Left cardiac atrium (tissue), 4 donors: ENCODE results near the gene LEFTY2. TPM values are rescaled to one million over a fixed set of nuclear protein-coding genes. Genes with fewer than 3 reads are reported as not detected.
A peak's percentile ranks its signal among the peaks of the same experiment; 100 is the strongest.

Experiments used
- ATAC-seq, 2 donors: fragments of 200-7000 bp; cut with Tn5 transposase; one replicate each; pipeline ENCODE4 v1.9.1; 2020; ENCODE audit warnings: mild to moderate bottlenecking in 2 of 2, moderate library complexity in 2 of 2
- DNase-seq: peaks from one replicate; pipeline ENCODE4 v3.0.0-alpha.2; 2020
- intact Hi-C, 2 donors: fragments of 100-400 bp; cut with DNase I; formaldehyde crosslinking; loops; one replicate each; pipeline versions ENCODE4 v1.14.1 to v1.15.1; 2022 to 2023
- total RNA-seq, 2 donors: library from RNA; stranded (reverse); fragmentation: NEBNext Ultra II Directional; extraction: Animal tissue kit (Norgen Biotek cat#: 25700); gene quantifications; one replicate each; pipeline ENCODE4 v1.2.1, GENCODE V29; 2021
- donor health status: DM: no; HTN: yes; CAD: no.
- donor health status: DM: no; HTN: yes; CAD: no; lungs with severe emphysema.
- donor health status: DM: yes; HTN: yes; CAD: no.
- donor health status: Dilated cardiomyopathy.

Gene LEFTY2
- total RNA-seq, 2 donors from 2014 or later, result 0.34 to 1.2 TPM

DNA sequence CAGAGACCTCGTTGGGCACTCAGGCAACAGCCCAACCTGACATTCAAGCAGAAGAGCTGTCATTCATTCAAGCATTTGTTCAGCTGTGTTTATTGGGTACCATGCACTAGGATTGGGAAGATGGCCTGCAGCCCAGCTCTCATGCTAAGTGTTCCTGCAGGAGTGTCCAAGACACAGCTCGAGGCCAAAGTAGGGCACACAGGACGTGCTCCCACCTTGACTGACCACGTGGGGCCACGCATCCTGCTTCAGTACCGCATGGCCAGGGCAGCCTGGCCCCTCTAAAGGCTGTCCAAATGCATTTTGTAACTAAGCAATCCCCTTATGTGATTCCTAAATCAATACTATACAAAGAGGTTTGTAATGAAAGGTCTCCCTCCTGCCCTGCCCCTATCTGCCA lies 26.6 kb downstream of the LEFTY2 start:
- DNase-seq (no peak), ATAC-seq (no peak)
- intact Hi-C loops, result loop anchor here in 1 of 2 donors (5.0 kb wide), 1 partner anchor 137 kb away; the partner anchor contains the start of gene SRP9

DNA sequence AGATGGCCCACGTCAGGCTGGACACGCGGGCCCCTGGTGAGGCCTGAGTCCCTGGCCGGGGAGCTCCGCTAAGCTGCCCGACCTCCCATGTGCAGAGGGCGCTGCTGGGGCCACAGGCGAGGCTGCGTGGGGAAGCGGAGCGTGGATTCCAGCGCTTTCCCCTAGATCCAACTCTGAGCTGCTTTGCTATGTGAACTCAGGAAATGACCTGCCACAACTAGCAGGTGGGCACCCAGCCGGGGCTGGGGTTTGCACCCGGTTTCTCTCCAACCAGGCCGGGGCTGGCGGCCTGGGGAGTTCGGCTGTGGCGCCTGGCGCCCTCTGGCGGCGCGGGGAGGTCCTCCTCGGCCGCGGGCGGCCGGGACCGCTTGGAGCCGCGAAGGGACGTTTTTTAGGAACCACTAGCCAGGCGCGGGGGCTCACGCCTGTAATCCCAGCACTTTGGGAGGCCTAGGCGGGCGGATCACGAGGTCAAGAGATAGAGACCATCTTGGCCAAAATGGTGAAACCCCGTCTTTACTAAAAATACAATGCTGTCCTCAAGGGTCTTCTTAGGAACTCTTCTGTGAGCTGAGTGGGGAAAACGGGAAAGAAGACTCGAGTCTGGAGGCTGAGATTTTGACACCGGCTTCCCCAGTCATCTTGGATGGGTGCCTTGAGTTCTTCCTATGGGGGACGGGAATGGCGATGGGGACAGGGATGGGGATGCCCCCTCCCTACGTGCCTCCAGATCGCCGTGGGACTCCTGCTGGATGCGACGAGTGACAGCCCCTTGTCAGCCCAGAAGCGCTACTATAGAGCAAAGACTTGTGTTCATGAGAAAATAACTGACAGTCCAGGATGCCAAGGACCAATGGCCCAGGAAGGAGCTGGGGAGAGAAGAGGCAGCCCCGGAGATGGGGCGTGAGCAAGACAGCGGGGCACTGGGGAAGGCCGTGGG lies 29.6 kb downstream of the LEFTY2 start:
- intact Hi-C loops, result loop anchor here (2.0 to 5.0 kb wide), 2 partner anchors 134 to 437 kb away; partner anchors contain the start of gene SRP9 (in 1 of the 2)
- ATAC-seq (peak; percentile 91 to 95), DNase-seq (peak; percentile 80)

DNA sequence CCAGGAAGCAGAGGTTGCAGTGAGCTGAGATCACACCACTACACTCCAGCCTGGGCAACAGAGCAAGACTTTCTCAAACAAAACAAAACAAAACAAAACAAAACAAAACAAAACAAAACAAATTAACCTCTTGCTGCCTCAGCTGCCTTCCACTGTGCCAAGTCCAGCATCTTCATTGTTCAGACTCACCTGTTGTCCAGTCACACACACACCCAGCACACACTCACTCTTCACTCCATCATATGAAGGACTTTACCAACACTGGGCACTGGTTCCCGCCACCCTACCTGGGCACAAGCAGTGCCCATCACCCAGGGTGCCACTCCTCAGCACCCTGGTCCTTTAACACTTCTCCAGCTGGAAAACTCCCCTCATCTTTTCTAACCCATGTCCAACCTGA lies 31.5 kb downstream of the LEFTY2 start:
- intact Hi-C loops, result no loop called here
- ATAC-seq (no peak), DNase-seq (no peak)

DNA sequence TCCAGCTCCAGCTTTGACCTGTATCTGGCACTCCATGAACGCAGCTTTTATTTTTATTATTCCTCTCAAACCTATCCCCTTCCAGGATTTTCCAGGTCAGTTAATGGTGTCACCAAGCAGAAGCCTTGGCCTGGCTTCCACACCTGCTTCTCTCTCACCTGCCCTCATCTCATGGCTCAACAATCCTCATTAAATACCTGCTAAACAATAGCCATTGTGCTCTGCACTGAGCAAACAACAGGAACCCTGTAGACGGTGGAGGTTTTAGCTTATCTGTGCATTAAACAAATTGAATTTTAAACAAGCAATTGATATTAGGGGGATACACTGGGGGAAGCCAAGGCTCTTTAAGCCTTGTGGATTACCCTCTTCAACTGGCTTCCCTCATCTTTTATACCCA lies 32.2 kb downstream of the LEFTY2 start:
- no peak for ATAC-seq
- intact Hi-C loops, result no loop called here
- DNase-seq, result no peak

GRCh38 chr1:225908013-225908640 lies 32.9 kb downstream of the LEFTY2 start:
- intact Hi-C loops, result no loop called here
- DNase-seq (no peak), ATAC-seq (no peak)

- DNase-seq, result no peak
- ATAC-seq, result no peak
- intact Hi-C loops, result no loop called here
Observed at GRCh38 chr1:225907341-225907740, 33.7 kb downstream of the LEFTY2 start.

DNA sequence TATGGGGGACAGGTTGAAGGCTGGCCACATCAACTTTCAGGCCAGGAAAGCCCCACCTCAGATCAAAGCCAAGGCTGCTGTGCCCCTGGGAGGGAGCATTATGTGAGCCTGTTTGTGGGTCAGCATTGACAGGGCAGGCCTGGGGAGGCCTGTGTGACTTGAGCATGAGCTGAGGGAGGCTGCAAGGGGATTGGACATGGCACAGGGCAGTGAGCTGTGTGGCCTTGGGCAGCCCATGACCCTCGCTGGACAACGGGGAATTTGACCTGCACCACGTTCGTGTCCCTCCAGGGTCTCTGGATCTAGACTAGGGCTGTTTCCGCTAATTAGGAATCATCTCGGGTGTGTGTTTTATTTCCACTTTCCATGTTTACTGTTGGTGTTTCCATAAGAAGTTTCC lies 34.6 kb downstream of the LEFTY2 start:
- intact Hi-C loops, result no loop called here
- ATAC-seq (no peak), DNase-seq (no peak)

DNA sequence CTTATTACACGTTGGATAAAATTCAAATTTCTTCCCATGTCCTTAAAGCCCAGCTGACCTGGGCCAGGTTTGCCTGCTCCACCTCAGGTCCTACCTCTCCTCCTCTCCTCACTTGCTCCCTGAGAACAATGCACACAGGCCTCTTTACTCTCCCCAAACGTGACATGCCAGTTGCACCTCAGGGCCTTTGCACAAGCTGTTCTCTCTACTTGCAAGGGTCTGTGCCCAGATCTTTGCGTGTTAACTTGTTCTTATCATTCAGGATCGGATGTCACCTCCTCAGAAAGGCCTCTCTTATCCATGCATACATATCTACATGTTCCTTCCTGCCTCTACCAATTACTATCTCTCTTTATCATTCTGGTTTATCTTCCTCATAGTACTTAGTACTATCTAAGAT lies 37.4 kb downstream of the LEFTY2 start:
- intact Hi-C loops, result no loop called here
- ATAC-seq, result no peak
- DNase-seq, result no peak

DNA sequence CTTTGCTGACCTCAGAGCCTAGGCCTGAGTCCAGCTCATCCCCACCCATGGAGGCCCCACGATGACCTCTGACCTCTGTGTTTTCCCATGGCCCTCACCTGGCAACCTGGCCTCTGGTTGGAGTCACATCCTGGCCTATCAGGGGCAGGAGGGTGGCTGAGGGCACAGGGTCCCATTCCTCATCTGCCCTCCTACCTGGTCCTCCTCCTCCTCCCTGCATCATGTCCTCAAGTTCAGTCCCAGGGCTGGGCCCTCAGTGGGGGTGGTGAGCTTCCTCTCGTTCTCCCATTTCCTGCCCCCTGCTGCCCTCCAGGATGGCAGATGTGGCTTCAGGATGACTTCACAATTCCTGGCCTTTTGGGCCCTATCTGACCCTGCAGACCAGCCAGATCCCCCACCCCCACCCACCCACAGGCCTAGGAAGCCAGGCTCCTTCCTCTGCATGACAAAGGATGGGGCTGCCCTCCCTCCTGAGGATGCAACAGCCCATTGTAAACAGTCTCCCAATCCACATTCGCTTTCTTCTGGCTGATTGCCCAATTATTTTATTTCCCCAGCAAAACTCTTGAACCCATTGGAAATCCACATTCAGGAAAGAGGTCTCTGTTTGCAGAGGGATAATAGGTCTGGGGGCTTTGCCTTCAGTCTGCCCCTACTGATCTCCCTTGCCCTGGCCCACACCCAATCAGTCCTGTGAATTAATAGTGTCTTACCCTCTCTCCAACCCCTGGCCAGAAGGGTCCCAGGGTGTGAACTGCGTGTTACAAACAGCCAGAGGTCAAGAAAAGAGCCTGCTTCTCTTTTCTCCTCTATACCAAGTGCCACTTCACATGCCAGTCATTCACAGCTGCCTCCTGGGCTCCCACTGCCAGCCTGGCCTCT lies 41.7 kb downstream of the LEFTY2 start:
- intact Hi-C loops, result no loop called here

DNA sequence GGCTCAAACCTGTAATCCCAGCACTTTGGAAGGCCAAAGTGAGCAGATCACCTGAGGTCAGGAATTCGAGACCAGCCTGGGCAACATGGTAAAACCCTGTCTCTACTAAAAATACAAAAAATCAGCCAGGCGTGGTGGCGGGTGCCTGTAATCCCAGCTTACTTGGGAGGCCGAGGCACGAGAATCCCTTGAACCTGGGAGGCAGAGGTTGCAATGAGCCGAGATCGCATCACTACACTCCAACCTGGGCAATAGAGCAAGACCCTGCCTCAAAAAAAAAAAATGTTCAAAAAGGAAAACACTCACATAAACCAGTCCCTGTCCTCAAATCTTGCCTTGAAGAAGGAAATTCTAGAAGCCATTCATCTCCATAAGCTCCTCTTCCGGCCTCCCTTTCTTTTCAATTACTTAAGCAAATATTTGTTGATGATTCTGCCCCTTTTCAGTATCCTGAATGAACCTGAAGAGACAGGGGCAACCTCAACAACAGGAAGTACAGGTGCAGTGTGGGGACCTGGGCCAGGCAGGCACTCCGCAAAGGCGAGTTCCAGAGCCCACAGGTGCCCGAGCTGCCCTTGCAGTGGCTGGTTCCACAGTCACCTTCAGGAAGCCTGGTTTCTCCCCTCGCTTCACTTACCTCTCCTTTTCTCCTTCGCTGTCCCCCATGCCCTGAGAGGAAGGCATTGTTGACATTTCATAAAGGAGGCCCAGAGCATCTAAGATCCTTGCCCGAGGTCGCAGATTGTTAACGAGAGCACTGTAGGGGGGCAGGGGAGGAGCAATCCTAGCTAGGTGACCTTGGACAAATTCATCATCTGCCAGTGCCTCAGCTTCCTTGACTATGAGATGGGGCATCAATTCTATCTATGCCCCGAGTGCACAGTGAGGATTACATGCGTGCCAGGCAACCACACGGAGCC lies 43.2 kb downstream of the LEFTY2 start:
- ATAC-seq, result no peak
- intact Hi-C loops, result no loop called here
- no peak for DNase-seq

More for the DNA sequence above, 41.7 kb downstream of the LEFTY2 start:
- ATAC-seq, result no peak
- no peak for DNase-seq

DNA sequence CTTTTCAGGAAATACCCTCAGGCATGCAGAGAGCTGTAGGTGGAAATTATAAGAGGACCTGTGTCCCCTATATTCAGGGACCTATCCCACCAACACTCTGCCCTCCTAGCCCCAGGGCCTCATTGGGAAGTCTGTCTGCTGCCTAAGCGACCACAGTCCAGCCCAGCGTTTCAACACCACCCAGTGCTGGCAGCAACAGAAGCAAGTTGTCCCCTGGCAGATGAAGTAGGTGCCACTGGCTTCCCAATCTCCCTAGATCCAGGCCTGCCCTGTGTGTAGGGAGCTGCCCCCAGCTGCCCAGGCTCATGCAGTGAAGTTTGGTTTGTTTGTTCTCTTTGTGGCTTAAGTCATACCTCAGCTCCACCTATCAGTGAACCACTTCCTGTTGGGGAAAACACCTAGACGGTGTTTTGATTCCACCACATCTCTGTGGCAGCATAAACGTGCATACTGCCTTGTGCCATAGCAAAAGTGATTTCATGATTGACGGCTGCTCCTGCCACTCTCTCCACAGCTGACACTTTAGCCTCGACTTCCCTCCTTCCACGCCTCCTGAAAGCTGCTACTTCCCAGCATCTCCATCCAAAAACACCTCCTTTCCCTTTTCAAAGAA lies 44.0 kb downstream of the LEFTY2 start:
- intact Hi-C loops, result no loop called here
- ATAC-seq (peak; percentile 16 to 71), DNase-seq (no peak)

- ATAC-seq, result no peak
- intact Hi-C loops, result no loop called here
- no peak for DNase-seq
Observed at GRCh38 chr1:225896494-225896893, 44.5 kb downstream of the LEFTY2 start.

DNA sequence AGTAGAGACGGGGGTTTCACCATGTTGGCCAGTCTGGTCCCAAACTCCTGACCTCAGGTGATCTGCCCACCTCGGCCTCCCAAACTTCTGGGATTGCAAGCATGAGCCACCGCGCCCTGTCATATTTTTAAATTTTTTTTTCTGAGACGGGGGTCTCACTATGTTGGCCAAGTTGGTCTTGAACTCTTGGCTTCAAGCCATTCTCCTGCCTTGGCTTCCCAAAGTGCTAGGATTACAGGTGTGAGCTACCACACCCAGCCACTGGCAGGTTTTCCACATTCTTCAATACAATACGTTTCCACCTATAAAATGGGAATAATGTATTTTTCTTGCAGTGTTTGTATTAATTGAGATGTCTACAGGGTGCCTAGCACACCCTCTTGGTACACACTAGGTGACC lies 48.7 kb downstream of the LEFTY2 start:
- intact Hi-C loops, result no loop called here
- no peak for DNase-seq
- no peak for ATAC-seq

DNA sequence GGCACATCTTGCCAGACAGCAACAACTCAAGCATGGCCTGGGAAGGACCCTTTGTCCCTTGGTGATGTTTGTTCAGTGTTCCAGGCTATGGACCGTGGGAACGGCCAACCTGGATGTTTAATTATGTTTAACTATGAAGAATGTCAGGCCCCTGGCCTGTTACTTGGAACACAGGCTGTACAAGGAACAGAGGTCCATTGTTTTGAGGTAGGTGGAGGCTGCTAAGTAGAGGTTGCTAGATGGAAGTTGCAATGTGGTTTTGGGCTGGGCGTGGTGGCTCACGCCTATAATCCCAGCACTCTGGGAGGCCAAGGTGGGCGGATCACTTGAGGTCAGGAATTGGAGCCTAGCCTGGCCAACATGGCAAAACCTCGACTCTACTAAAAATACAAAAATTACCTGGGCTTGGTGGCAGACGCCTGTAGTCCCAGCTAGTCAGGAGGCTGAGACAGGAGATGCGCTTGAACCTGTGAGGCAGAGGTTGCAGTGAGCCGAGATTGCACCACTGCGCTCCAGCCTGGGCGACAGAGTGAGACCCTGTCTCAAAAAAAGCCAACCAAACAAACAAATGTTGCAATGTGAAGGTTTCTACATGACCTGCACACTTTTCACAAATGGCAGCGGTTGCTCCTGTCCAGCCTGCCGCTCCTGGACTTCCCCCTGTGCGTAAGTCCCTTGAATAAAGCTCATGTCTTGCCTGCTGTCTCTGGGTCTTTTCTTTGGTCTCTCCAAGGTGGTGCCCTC lies 49.6 kb downstream of the LEFTY2 start:
- intact Hi-C loops, result no loop called here
- DNase-seq (no peak), ATAC-seq (no peak)

DNA sequence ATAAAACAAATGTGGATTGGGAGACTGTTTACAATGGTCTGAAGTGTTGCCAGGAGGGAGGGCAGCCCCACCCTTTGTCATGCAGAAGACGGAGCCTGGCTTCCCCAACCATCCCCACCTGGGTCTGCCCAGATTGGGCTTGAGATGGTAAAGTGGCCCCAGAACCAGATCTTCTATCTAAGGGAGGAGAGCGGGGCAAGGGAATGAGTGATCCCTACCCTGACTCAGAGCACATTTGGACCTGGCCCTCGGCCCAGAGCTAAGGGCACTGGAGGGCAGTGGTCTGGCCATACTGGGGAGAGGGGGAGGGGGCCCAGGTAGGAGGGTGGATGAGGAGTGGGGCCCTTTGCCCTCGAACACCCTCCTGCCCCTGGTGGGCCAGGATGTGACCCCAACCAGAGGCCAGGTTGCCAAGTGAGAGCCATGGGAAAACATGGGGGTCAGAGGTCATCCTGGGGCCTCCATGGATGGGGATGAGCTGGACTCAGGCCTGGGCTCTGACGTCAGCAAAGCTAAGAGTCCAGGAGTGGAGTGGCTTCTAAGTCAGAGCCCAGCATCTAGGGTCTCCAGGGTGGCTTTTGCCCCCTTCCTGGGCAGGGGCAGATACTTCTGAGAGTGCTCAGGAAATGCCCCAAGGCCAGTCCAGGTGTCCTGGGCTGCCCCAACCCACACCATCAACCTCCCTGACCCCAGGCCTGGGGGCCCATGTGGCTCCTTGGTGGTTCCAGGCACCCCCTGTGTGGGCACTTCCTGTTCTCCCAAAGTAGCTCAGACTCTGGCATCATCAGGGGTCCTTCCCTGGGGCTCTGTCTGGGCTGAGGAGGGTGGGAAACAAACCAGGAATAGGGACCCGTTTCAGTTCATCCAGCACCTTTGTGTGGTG lies 50.4 kb downstream of the LEFTY2 start:
- ATAC-seq, result peak; percentile 13 to 24
- DNase-seq, result no peak
- intact Hi-C loops, result no loop called here

DNA sequence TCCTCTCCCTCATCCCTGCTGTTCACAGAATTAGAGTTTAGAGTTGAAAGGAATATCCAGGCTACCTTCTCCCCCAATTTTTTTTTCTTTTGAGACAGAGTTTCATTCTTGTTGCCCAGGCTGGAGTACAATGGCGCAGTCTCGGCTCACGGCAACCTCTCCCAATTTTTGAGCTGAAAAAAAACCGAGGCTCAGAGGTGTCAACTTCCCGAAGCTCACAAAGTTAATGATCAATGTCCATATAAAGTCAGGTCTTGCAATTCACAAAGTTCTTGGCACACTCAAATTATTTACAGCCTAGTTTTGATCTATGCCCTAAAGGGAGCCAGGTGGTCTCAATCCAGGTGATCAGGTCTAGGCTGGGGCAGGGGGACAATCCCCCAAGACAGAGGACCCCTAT lies 51.3 kb downstream of the LEFTY2 start:
- DNase-seq, result no peak
- no peak for ATAC-seq
- intact Hi-C loops, result no loop called here
